ENCODE measurements around the gene MEI1.

MEI1 gene

DNA sequence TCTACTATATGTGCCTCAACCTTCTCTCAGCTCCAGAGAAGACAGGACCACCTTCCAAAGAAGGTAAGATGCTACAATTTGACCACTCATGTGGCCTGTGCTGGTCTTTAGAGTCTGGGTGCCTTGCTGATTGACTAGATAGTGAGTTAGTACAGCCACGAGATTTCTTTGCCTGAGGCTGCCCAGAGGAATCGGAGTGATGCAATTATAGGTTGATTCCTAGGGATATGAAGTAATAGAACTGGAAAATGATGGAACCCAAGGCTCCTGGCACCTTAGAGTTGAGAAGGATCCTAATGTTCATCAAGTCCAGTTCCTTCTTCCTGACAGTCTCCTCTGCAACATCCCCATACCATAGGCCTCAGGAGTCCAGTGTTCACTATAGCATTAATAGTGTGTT lies 54.7 kb downstream of the MEI1 start:
- Histone ChIP-seq H3K4me1 (ENCODE audit: insufficient read depth, low read length, poor library complexity, severe bottlenecking) (no peaks in the 10 kb centered on the region), H3K36me3 (ENCODE audit: insufficient read depth, low read length) (no peaks in the 10 kb centered on the region), H4K20me1 (ENCODE audit: insufficient read depth, low read length, poor library complexity, severe bottlenecking) (no peaks in the 10 kb centered on the region), H3K9me2 (replicated peaks; ENCODE audit: low read depth, low read length) (no peaks in the 10 kb centered on the region), H2AFZ (ENCODE audit: low read length) (no peak overlapping the region), H3K79me2 (ENCODE audit: insufficient read depth, low read length) (no peaks in the 10 kb centered on the region), H3K27me3 (ENCODE audit: insufficient read depth, low read length, poor library complexity, severe bottlenecking) (no peaks in the 10 kb centered on the region), H3K9me3 (ENCODE audit: insufficient read depth, low read depth, low read length) (no peaks in the 10 kb centered on the region), H3K9ac (ENCODE audit: low read depth, low read length, poor library complexity, severe bottlenecking) (no peak overlapping the region), H3K4me3 (ENCODE audit: low read length, poor library complexity, severe bottlenecking) (no peak overlapping the region), H3K4me2 (ENCODE audit: low read depth, low read length, poor library complexity, severe bottlenecking) (no peak overlapping the region), H3F3A (ENCODE audit: low read depth) (no peaks in the 10 kb centered on the region)
- TF ChIP-seq CTCF (conservative IDR thresholded peaks at IDR 0.05; ENCODE audit: low read length) (no peak), EZH2phosphoT487 (IDR thresholded peaks at IDR 0.05; ENCODE audit: borderline replicate concordance) (no peak)

GRCh38 chr22:41757502-41757901 lies 58.2 kb downstream of the MEI1 start:
- TF ChIP-seq CTCF (conservative IDR thresholded peaks at IDR 0.05; ENCODE audit: low read length), result no peak
- no peak for TF ChIP-seq EZH2phosphoT487 (IDR thresholded peaks at IDR 0.05; ENCODE audit: borderline replicate concordance)
- no peak overlapping the region for H3K9ac ChIP-seq (ENCODE audit: low read depth, low read length, poor library complexity, severe bottlenecking)
- H3K4me1 ChIP-seq (ENCODE audit: insufficient read depth, low read length, poor library complexity, severe bottlenecking), result no peaks in the 10 kb centered on the region
- H3K27me3 ChIP-seq (ENCODE audit: insufficient read depth, low read length, poor library complexity, severe bottlenecking), result no peaks in the 10 kb centered on the region
- H3K36me3 ChIP-seq (ENCODE audit: insufficient read depth, low read length), result no peaks in the 10 kb centered on the region
- H3K9me3 ChIP-seq (ENCODE audit: insufficient read depth, low read depth, low read length), result no peaks in the 10 kb centered on the region
- H3K4me2 ChIP-seq (ENCODE audit: low read depth, low read length, poor library complexity, severe bottlenecking), result no peak overlapping the region
- no peak overlapping the region for H3K4me3 ChIP-seq (ENCODE audit: low read length, poor library complexity, severe bottlenecking)
- no peaks in the 10 kb centered on the region for H4K20me1 ChIP-seq (ENCODE audit: insufficient read depth, low read length, poor library complexity, severe bottlenecking)
- no peaks in the 10 kb centered on the region for H3K79me2 ChIP-seq (ENCODE audit: insufficient read depth, low read length)
- no peaks in the 10 kb centered on the region for H3K9me2 ChIP-seq (replicated peaks; ENCODE audit: low read depth, low read length)
- H3F3A ChIP-seq (ENCODE audit: low read depth), result no peaks in the 10 kb centered on the region
- no peak overlapping the region for H2AFZ ChIP-seq (ENCODE audit: low read length)

- no peaks in the 10 kb centered on the region for H4K20me1 ChIP-seq (ENCODE audit: insufficient read depth, low read length, poor library complexity, severe bottlenecking)
- no peaks in the 10 kb centered on the region for H3F3A ChIP-seq (ENCODE audit: low read depth)
- H3K4me3 ChIP-seq (ENCODE audit: low read length, poor library complexity, severe bottlenecking), result no peak overlapping the region
- no peaks in the 10 kb centered on the region for H3K79me2 ChIP-seq (ENCODE audit: insufficient read depth, low read length)
- no peaks in the 10 kb centered on the region for H3K9me3 ChIP-seq (ENCODE audit: insufficient read depth, low read depth, low read length)
- H3K4me1 ChIP-seq (ENCODE audit: insufficient read depth, low read length, poor library complexity, severe bottlenecking), result no peaks in the 10 kb centered on the region
- no peak overlapping the region for H2AFZ ChIP-seq (ENCODE audit: low read length)
- H3K36me3 ChIP-seq (ENCODE audit: insufficient read depth, low read length), result no peaks in the 10 kb centered on the region
- no peak overlapping the region for H3K4me2 ChIP-seq (ENCODE audit: low read depth, low read length, poor library complexity, severe bottlenecking)
- no peaks in the 10 kb centered on the region for H3K27me3 ChIP-seq (ENCODE audit: insufficient read depth, low read length, poor library complexity, severe bottlenecking)
- no peak overlapping the region for H3K9ac ChIP-seq (ENCODE audit: low read depth, low read length, poor library complexity, severe bottlenecking)
- TF ChIP-seq EZH2phosphoT487 (IDR thresholded peaks at IDR 0.05; ENCODE audit: borderline replicate concordance) (no peak), CTCF (conservative IDR thresholded peaks at IDR 0.05; ENCODE audit: low read length) (no peak)
- H3K9me2 ChIP-seq (replicated peaks; ENCODE audit: low read depth, low read length), result no peaks in the 10 kb centered on the region
These were observed 58.9 kb downstream of the MEI1 start for GRCh38 chr22:41758231-41758630.

Measured in Loucy (cell line).